GM18526 (cell line): Measurements from ENCODE around the gene KHK.

Experiments
- POLR2A ChIP-seq: IDR thresholded peaks from 3 replicates; pipeline ENCODE4 v1.6.1; 2011; ENCODE audit not compliant: insufficient read length; ENCODE audit errors: extremely low read depth

KHK gene

DNA sequence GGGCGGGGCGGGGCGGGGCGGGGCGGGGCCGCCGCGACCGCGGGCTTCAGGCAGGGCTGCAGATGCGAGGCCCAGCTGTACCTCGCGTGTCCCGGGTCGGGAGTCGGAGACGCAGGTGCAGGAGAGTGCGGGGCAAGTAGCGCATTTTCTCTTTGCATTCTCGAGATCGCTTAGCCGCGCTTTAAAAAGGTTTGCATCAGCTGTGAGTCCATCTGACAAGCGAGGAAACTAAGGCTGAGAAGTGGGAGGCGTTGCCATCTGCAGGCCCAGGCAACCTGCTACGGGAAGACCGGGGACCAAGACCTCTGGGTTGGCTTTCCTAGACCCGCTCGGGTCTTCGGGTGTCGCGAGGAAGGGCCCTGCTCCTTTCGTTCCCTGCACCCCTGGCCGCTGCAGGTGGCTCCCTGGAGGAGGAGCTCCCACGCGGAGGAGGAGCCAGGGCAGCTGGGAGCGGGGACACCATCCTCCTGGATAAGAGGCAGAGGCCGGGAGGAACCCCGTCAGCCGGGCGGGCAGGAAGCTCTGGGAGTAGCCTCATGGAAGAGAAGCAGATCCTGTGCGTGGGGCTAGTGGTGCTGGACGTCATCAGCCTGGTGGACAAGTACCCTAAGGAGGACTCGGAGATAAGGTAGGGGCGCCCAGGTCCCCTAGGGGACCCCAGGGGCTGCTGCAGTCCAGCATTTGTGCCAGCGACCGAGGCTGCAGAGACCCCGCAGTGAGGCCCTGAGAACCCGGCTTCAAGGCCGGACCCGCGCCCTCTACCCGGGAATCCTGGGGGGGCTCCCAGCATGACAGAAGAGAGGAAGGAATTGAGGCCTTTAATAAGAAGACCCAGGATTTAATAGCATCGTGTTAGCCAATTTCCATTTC lies at the start of gene KHK:
TSS of gene KHK (plus strand) at position 49 of the 870 bp plus-strand sequence. CDS start at position 537, 488 bp downstream.
- peak; percentile 51 for TF ChIP-seq POLR2A

DNA sequence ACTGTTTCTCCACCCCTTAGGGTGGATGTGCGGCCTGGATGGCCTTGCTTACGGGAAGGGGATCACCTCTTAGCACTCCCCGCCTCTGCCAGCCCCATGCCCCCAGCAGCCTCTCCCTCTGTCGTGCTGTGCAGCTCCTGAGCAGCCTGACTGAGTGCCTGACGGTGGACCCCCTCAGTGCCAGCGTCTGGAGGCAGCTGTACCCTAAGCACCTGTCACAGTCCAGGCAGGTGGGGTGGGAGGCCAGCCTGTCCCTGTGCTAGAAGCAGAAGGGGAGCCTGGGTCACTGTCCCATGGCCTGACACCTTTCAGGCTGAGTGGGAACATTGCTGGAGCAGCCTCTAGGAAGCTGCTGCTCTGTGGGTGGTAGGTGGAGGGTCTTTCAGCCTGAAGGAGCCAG lies 48.6 kb upstream of the KHK start:
- no peak for TF ChIP-seq POLR2A

DNA sequence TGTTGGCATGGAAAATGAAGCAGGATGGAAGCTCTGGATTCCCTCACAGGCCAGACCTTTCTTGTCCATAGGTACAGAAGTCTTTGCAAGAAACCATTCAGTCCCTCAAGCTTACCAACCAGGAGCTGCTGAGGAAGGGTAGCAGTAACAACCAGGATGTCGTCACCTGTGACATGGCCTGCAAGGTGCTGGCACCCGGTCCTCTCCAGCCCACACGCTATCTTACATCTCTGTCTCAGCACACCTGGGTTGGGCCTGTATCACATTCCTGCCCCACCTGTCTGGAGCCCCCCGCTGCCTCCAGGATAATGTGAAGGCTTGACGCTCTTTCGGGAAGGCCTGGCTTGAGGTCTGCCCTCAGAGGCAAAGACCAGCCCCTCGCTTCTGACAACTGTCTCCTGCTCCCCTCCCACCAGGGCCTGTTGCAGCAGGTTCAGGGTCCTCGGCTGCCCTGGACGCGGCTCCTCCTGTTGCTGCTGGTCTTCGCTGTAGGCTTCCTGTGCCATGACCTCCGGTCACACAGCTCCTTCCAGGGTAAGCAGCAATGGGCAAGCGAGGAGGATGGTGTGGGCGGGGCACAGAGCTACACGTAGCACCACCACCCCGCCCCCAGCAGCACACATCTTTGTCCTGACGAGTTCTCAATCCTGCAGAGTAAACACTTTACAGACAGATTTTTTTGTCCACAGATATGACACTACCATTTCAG lies 47.8 kb upstream of the KHK start:
- TF ChIP-seq POLR2A, result no peak

DNA sequence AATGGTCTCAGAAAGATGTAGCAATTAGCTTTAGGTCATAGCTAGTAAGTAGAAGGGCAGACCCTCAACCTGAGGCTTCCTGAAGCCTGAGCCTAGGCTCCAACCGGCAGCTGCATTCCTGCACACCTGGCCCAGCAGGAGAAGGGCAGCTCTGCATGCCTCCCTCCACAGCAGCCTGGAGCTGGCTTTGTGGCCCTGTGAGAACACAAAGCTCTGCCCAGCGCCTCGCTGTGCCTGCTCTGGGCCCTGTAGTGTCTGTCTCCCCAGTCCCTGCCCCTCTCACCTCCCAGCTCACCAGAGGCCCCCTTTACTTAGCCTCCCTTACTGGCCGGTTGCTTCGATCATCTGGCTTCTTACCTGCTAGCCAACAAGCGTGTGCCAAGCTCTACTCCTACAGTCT lies 47.1 kb upstream of the KHK start:
- TF ChIP-seq POLR2A, result no peak

DNA sequence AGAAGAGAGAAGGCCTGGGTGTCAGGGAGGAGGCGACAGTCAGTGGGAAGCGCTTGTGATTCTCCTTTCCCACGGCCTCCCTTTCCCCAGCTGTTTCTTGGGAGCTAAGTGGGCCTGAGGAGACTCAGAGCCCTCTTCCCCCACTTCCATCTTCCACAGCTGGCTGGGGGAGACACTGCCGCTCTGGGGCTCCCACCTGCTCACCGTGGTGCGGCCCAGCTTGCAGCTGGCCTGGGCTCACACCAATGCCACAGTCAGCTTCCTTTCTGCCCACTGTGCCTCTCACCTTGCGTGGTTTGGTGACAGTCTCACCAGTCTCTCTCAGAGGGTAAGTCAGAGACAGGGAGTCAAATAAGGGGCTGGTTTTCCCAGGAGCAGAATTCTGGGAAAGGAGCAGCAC lies 46.7 kb upstream of the KHK start:
- TF ChIP-seq POLR2A, result no peak

DNA sequence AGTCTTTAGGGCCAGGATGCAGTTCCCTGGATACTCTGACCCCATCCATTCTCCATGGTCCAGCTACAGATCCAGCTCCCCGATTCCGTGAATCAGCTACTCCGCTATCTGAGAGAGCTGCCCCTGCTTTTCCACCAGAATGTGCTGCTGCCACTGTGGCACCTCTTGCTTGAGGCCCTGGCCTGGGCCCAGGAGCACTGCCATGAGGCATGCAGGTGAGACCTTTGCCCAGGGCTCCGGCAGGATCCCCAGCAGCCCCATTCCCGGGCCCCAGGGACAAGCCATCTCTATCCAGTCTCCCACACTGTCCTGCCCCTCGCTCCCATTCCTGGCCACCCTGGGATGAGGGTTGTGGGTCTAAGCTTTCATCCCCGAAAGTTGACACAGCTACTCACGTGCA lies 46.3 kb upstream of the KHK start:
- TF ChIP-seq POLR2A, result no peak

DNA sequence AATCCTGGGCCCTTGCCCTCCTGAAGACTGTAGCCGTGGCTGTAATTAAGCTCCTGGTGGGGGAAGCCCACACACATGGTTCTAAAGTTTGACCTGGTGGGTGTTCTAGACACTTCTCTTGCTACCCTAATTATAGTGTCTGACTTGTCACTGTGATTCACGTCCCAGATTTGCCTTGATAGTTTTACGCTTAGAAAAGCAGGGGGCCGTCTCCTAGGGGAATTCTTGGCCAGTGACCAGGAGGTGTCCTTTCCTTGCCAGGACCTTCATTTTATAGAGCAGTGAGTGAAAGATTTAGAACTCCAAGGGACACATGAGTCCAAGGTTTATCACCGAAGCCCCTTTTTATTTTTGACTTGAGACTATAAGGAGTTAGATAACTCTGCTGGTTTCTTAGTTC lies 44.8 kb upstream of the KHK start:
- no peak for TF ChIP-seq POLR2A

DNA sequence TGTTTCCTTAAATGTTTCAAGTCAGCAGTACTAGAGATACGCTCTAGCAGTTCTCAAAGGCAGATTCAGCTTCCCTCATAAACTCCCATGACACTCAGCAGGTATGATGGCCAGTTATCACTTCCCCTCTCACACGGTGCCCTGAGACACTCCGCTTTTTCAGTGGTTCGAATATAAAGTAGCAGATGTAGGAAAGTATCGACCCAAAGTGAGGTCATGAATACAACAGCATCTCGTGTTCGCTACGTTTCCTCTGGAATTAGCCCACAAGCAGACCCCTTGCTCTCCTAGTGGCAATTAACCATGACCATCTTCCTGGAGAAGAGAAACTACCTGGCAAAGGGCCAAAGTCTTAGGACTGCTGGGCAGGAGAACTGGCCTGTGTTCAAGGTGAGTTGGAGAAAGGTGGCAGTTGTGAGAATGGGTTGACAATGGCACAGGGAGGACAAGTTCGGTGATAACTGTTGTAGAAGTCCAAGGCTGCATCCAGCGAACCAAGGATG lies 44.4 kb upstream of the KHK start:
- TF ChIP-seq POLR2A, result no peak

DNA sequence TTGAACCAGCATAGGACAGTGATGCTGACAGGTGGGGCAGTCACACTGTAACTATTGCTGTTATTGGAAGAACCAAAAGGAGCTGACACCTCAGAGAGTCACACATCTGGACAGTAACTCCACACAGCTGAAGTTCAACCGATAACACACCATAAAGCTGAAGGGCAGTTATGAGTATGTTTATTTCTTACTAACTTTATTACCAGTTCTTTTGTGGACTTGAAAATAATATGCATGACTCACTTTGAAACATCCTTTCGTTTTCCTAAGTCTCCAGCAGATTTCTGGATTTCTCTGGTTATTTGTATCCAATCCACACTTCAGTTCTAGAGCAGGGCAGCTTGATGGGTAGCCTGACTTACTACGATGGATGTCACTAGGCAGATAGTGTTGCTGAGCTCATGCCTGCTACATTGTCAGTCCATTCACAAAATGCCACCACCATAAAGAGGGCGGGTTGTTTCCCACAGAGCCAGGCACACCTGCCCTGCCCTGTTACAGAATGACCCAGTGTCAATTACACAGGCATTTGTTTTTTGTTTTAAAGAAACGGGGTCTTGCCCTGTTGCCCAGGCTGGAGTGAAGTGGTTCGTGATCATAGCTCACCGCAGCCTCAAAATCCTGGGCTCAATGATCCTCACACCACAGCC lies 43.5 kb upstream of the KHK start:
- no peak for TF ChIP-seq POLR2A

DNA sequence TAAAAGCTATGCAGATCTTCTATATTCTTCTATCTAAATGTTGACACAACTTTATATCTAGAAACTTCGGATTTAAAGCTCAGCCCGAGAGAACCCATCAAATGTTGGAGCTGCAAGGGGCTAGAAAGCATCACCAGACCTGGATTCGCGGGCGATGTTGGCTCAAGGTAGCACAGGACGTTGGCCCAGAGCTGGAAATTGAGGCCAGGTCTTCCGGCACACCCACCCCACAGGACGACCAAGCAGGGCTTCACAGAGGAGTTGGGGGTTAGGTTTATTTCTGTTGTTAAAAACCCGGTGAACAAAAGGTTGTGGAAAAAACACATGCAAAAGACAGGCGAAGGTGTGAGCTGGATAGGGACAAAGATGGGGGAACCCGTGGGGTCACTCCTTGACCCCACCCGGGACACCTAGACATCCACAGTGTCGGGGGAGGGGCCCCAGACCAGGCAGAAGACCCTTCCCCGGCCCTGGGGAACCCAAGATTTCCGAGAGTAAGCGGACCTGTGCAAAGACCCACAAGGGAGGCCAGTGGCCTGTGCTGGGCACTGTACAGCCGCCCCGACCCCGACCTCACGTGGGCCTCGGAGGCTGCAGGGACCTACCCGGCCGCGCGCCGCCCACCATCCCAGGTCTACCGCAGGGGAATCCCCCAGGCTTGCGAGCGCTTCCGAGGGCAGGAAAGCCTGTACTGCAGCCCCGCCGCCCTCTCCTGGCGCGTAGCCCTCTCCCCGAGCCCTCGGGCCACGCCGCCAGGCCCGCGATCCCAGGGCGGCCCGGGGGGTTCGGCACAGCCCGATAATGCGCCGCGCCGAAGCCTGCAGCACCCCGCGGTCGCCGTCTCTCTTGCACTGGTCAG lies 36.9 kb upstream of the KHK start:
- no peak for TF ChIP-seq POLR2A

DNA sequence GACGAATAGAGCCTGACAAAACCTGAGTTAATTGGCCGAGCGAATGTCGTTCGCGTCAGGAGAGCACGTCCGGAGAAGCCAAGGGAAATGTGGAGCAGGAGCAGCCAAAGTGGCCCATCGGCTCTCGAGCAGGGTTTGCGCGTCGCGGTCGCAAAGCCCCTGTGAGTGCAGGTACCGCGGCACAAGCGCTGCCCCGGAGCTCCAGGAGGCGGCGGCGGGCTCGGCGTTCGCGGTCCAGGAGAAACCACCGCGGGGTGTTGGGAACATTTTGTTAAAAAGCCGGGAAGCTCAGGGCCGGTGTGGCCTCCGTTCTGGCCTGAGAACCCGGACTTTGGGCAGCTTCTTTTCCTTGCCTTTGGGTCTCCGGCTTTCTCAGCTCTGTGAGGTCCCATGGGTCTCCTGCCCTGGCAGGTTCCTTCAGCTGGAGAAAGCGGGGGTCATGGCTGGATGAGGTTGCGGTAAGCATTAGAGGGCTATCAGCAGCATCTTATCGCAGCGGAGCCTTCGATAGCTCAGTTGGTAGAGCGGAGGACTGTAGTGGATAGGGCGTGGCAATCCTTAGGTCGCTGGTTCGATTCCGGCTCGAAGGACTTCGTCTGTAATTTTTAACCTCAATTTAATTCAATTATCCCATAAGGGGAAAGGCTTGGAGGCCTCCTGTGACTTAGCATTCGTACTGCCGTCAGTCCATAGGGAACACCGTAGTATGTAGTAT lies 36.1 kb upstream of the KHK start:
- peak; percentile 61 for TF ChIP-seq POLR2A

DNA sequence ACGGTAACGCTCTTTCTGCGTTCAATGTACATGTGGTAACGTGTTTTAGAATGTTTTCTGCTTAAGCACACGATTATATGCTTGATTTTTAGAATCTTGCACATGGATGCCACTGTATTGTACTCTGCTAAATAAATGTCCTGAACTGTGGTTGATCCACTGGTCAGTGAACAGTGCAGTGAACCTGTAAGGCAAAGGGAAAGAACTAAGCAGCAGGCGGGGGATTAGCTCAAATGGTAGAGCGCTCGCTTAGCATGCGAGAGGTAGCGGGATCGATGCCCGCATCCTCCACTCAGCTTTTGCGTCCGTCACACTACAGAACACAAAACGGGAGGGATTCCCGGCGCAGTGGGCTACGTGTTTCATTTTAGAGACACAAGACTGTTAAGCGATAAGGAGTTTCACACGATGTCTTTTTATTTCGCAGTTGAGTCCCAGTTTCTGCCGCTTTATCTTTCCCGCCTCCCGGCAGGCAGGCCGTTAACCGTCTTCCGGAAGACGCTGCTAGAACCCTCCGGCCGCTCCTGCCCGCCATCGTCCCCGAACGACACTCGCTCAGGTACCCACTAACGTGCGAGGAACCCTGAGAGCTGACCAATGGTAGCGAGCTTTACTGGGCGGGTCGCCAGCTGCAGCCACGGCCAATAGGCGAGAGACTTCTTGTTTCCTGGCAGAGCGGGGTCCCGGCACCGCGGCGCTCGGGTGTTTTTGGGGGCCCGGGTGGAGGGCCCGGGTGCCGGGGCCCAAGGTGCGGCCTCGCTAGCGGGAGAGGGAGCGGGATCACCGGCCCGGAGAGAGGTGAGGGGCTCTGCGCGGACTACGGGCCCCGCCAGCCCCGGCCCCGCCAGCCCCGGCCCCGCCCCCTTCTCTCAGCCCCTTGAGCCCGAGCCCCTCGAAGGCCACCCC lies 35.3 kb upstream of the KHK start, which contains the start of gene AGBL5:
TSS of gene AGBL5 (plus strand) at position 673 of the 906 bp plus-strand sequence. CDS start 1,291 bp downstream, outside the sequence.
- peak; percentile 69 for TF ChIP-seq POLR2A
